ENCODE data around the gene ZSCAN18. TPM values are rescaled to one million over a fixed set of nuclear protein-coding genes. Genes with fewer than 3 reads are reported as not detected.

The ZSCAN18 gene
- total RNA-seq, 1 donor from 2014 or later = 31.8 TPM

Other genes with a start within 250 kb of the ZSCAN18 start
- gene ZNF587, start 248.4 kb downstream of the ZSCAN18 start, total RNA-seq = 36.7 and 37.4 TPM in 2 replicates
- 31.6 and 34.7 TPM in 2 replicates for gene ZNF814, start 209.2 kb downstream of the ZSCAN18 start, total RNA-seq
- 16.2 and 17.2 TPM in 2 replicates for gene ZNF417, start 181.6 kb downstream of the ZSCAN18 start, total RNA-seq
- 5.5 and 10.4 TPM in 2 replicates for gene ZNF418, start 162.8 kb downstream of the ZSCAN18 start, total RNA-seq
- gene ZNF256, start 150.5 kb downstream of the ZSCAN18 start, total RNA-seq = 7.1 and 7.3 TPM in 2 replicates
- gene C19orf18, start 123.7 kb downstream of the ZSCAN18 start, total RNA-seq = 0.66 and 1.5 TPM in 2 replicates
- 13.5 and 14.3 TPM in 2 replicates for gene ZNF606, start 95.4 kb downstream of the ZSCAN18 start, total RNA-seq
- not detected in 2 replicates for gene ZSCAN1, start 64.2 kb downstream of the ZSCAN18 start, total RNA-seq
- 1.5 and 1.7 TPM in 2 replicates for gene ZNF135, start 38.9 kb downstream of the ZSCAN18 start, total RNA-seq
- gene ZNF329, start 52.6 kb upstream of the ZSCAN18 start, total RNA-seq = 10.8 and 11.1 TPM in 2 replicates
- gene ZNF274, start 84.8 kb upstream of the ZSCAN18 start, total RNA-seq = 38.5 and 39.0 TPM in 2 replicates
- 23.4 and 23.7 TPM in 2 replicates for gene ZNF544, start 130.7 kb upstream of the ZSCAN18 start, total RNA-seq
- 10.0 and 10.4 TPM in 2 replicates for gene ZNF8, start 180.7 kb upstream of the ZSCAN18 start, total RNA-seq
- 34.6 and 40.9 TPM in 2 replicates for gene ERVK3-1, start 207.1 kb upstream of the ZSCAN18 start, total RNA-seq
- 2.7 and 3.1 TPM in 2 replicates for gene ZSCAN22, start 228.8 kb upstream of the ZSCAN18 start, total RNA-seq

Data from astrocyte (in vitro differentiated cells and primary cell).